Effector memory CD4-positive, alpha-beta T cell (primary cell): ENCODE data around the gene DGUOK.

ENCODE experiments used
- DNase-seq, 3 donors: peaks; one replicate each; pipeline ENCODE4 v3.0.0-alpha.2; 2020
- H3K27ac ChIP-seq: 2 replicates; pipeline ENCODE4 v1.7.0; 2013; ENCODE audit warnings: mild to moderate bottlenecking, low read length, moderate library complexity; ENCODE audit not compliant: insufficient read depth, poor library complexity, severe bottlenecking
- H3K27me3 ChIP-seq: replicated peaks from 2 replicates; pipeline ENCODE4 v1.7.0; 2013; ENCODE audit warnings: mild to moderate bottlenecking, low read length; ENCODE audit not compliant: insufficient read depth, control insufficient read depth, poor library complexity, severe bottlenecking
- H3K36me3 ChIP-seq: 2 replicates; pipeline ENCODE4 v1.7.0; 2013; ENCODE audit warnings: mild to moderate bottlenecking, low read length, moderate library complexity; ENCODE audit not compliant: control insufficient read depth, insufficient read depth
- H3K4me1 ChIP-seq: 2 replicates; pipeline ENCODE4 v1.7.0; 2013; ENCODE audit warnings: low read length, mild to moderate bottlenecking; ENCODE audit not compliant: control insufficient read depth, insufficient read depth, poor library complexity, severe bottlenecking
- H3K4me3 ChIP-seq: 2 replicates; pipeline ENCODE4 v1.7.0; 2013; ENCODE audit warnings: low read length, low read depth, mild to moderate bottlenecking; ENCODE audit not compliant: insufficient read depth, poor library complexity, severe bottlenecking
- H3K9me3 ChIP-seq: 2 replicates; pipeline ENCODE4 v1.7.0; 2013; ENCODE audit warnings: mild to moderate bottlenecking, low read length, moderate library complexity; ENCODE audit not compliant: control insufficient read depth

DGUOK gene

DNA sequence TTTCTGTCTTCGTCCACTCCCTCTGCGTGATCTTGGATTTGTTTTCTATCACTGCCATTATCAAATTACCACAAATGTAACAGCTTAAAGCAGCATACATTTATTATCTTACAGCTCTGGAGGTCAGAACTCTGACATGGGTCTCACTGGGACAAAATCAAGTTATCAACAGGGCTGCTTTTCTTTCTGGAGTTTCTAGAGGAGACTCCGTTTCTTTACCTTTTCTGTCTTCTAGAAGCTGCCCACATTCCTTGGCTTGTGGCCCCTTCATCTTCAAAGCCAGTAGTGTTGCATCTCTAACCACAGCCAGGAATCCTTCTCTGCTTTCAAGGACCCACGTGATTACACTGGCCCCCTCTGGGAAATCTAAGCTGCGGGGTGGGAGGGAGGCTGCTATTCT is 36.1 kb downstream of the DGUOK start:
- Histone ChIP-seq H3K9me3 (no peaks in the 10 kb centered on the region), H3K27ac (no peak overlapping the region), H3K4me1 (no peaks in the 10 kb centered on the region), H3K4me3 (no peak overlapping the region), H3K36me3 (peaks cover 5% of the 10 kb centered on the region), H3K27me3 (no peaks in the 10 kb centered on the region)
- no peak for DNase-seq

- H3K4me3 ChIP-seq: no peak overlapping the region
- no peaks in the 10 kb centered on the region for H3K9me3 ChIP-seq
- no peak overlapping the region for H3K27ac ChIP-seq
- H3K36me3 ChIP-seq: peaks cover 4% of the 10 kb centered on the region
- DNase-seq: no peak
- no peaks in the 10 kb centered on the region for H3K4me1 ChIP-seq
- H3K27me3 ChIP-seq: no peaks in the 10 kb centered on the region
Observed at GRCh38 chr2:73963385-73964120, 36.9 kb downstream of the DGUOK start.

DNA sequence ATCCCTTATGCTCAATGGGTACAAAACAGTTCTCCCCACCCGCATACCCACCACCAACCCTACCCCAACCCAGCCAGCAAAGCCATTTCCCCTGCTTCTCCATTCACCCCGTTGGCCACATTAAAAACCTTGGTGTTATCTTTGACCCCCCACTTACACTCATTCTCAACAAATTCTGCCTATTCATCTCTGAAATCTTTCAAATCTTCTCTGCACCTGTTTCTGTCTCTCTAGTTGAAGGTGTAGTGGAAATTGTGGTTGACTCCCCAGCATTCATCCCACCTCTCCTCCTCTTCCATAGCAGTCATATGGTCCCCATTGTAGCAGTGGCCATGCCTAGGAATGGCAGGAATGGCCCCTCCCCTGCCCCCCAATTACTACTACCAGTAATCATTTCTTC is 37.5 kb downstream of the DGUOK start:
- Histone ChIP-seq H3K27ac (no peak overlapping the region), H3K36me3 (peaks cover 3% of the 10 kb centered on the region), H3K4me1 (no peaks in the 10 kb centered on the region), H3K27me3 (no peaks in the 10 kb centered on the region), H3K9me3 (no peaks in the 10 kb centered on the region), H3K4me3 (no peak overlapping the region)
- DNase-seq: no peak

DNA sequence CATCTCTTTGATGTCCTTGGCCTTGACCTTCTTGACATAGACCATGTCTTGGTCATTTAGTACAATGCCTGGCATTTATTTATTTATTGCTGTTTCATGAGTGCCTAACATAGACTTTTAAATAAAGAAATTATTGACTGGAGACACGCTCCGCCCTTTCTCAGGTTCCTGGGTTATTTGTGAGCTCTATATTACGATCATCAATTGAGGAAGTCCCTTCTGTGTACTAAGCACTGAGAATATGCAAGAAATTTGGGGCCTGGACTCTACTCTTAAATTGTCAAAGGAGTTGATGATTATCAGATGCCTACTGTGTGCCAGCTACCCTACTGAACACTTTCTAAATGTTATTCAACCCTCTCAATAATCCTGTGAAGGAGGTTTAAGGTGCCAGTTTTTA is 38.4 kb downstream of the DGUOK start:
- DNase-seq: no peak
- Histone ChIP-seq H3K4me1 (peaks cover 3% of the 10 kb centered on the region), H3K27me3 (no peaks in the 10 kb centered on the region), H3K36me3 (no peaks in the 10 kb centered on the region), H3K4me3 (no peak overlapping the region), H3K27ac (no peak overlapping the region), H3K9me3 (no peaks in the 10 kb centered on the region)

DNA sequence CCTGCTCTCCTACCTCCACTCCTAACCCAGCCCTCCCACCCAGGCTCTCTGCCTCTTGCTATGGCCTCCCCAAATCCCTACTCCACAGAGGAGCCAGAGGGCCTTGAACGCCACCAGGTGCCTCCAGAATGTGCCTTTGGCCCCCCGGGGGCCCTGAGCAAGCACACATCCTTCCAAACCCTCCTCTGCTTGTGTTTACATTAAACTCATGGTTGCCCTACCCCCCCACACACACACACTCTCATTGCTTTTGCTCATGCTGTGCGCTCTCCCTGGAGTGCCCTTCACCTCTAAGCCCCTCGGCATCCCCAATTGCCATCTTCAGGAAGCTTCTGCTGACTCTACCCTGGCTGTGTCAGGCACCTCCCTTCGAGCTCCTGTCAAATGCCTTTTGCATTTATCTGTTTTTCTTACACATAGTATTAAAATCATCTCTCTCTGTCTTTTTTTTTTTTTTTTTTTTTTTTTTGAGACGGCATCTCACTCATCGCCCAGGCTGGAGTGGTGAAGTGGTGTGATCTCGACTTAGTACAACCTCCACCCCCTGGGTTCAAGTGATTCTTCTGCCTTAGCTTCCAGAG is 41.8 kb downstream of the DGUOK start:
- Histone ChIP-seq H3K27ac (no peak overlapping the region), H3K36me3 (no peaks in the 10 kb centered on the region), H3K9me3 (no peaks in the 10 kb centered on the region), H3K4me3 (no peak overlapping the region), H3K4me1 (peaks cover 26% of the 10 kb centered on the region), H3K27me3 (no peaks in the 10 kb centered on the region)
- no peak for DNase-seq

GRCh38 chr2:73969356-73969755 is 42.7 kb downstream of the DGUOK start:
- Histone ChIP-seq H3K9me3 (no peaks in the 10 kb centered on the region), H3K4me3 (no peak overlapping the region), H3K27ac (no peak overlapping the region), H3K36me3 (no peaks in the 10 kb centered on the region), H3K27me3 (no peaks in the 10 kb centered on the region), H3K4me1 (peaks cover 26% of the 10 kb centered on the region)
- no peak for DNase-seq

GRCh38 chr2:73970141-73970803 is 43.6 kb downstream of the DGUOK start:
- peak overlapping the region; percentile 40 for H3K27ac ChIP-seq
- no peaks in the 10 kb centered on the region for H3K27me3 ChIP-seq
- no peaks in the 10 kb centered on the region for H3K9me3 ChIP-seq
- DNase-seq: no peak
- H3K4me1 ChIP-seq: peaks cover 26% of the 10 kb centered on the region
- H3K36me3 ChIP-seq: no peaks in the 10 kb centered on the region
- peak overlapping the region; percentile 26 for H3K4me3 ChIP-seq

GRCh38 chr2:73970850-73971471 is 44.3 kb downstream of the DGUOK start:
- Histone ChIP-seq H3K27ac (peak overlapping the region; percentile 40), H3K9me3 (no peaks in the 10 kb centered on the region), H3K4me3 (peak overlapping the region; percentile 26), H3K36me3 (no peaks in the 10 kb centered on the region), H3K4me1 (peaks cover 26% of the 10 kb centered on the region), H3K27me3 (no peaks in the 10 kb centered on the region)
- peak; percentile 39 to 50 (median 42) for DNase-seq

- Histone ChIP-seq H3K36me3 (no peaks in the 10 kb centered on the region), H3K27me3 (no peaks in the 10 kb centered on the region), H3K4me1 (peaks cover 26% of the 10 kb centered on the region), H3K9me3 (no peaks in the 10 kb centered on the region), H3K27ac (no peak overlapping the region), H3K4me3 (no peak overlapping the region)
- DNase-seq: no peak
Observed at GRCh38 chr2:73971722-73972121, 45.0 kb downstream of the DGUOK start.

GRCh38 chr2:73972846-73973245 is 46.2 kb downstream of the DGUOK start:
- Histone ChIP-seq H3K4me1 (peaks cover 26% of the 10 kb centered on the region), H3K27me3 (no peaks in the 10 kb centered on the region), H3K9me3 (no peaks in the 10 kb centered on the region), H3K4me3 (no peak overlapping the region), H3K36me3 (no peaks in the 10 kb centered on the region), H3K27ac (no peak overlapping the region)
- no peak for DNase-seq
